Measurements from ENCODE around the gene SPEF2.

DNA sequence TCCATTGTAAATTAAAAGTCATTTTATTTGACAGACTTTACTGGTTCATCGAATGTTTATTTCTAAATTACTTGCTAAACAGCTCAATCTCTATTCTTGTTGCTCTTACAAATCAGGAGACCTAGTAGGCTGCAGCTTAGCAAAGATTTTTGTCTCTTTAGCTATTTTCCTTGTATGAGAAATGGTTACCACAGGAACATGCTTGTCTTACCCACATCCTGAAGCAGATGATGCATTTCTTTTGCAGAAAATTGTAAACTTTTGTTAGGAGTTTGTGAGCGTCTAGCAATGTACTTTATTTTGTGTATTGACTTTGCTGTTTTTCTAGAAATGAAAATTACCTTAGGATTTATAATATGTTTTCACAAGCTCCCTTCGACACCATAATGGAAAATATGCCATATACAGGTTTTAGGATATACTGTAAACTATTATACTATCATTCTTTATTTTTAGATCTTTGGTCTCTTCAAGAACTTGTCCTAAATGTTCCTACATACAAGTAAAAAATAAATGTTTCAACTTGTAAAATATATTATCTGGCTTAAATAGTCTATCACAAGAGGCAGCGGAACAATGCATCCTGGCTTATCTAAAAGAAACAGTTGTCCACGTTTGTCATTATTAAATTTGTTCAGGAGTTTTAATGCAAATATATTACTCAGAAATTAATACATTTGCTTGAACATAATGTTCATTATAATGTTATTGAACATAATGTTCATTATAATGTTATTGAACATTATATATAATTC is 54.1 kb downstream of the SPEF2 start:
- TF ChIP-seq STAT6 (CRISPR knock-in tag; conservative IDR thresholded peaks at IDR 0.05; ENCODE audit: low read depth), result no peak
- TF ChIP-seq, protein P1, sequence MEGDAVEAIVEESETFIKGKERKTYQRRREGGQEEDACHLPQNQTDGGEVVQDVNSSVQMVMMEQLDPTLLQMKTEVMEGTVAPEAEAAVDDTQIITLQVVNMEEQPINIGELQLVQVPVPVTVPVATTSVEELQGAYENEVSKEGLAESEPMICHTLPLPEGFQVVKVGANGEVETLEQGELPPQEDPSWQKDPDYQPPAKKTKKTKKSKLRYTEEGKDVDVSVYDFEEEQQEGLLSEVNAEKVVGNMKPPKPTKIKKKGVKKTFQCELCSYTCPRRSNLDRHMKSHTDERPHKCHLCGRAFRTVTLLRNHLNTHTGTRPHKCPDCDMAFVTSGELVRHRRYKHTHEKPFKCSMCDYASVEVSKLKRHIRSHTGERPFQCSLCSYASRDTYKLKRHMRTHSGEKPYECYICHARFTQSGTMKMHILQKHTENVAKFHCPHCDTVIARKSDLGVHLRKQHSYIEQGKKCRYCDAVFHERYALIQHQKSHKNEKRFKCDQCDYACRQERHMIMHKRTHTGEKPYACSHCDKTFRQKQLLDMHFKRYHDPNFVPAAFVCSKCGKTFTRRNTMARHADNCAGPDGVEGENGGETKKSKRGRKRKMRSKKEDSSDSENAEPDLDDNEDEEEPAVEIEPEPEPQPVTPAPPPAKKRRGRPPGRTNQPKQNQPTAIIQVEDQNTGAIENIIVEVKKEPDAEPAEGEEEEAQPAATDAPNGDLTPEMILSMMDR (IDR thresholded peaks at IDR 0.05), result no peak
- no peak for TF ChIP-seq NR2C2 (CRISPR knock-in tag; IDR thresholded peaks at IDR 0.05)
- TF ChIP-seq, protein P2, sequence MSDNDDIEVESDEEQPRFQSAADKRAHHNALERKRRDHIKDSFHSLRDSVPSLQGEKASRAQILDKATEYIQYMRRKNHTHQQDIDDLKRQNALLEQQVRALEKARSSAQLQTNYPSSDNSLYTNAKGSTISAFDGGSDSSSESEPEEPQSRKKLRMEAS (CRISPR knock-in tag; IDR thresholded peaks at IDR 0.05), result no peak
- no peak for TF ChIP-seq CREB1 (CRISPR knock-in tag; IDR thresholded peaks at IDR 0.05)
- no peak for TF ChIP-seq RELA (CRISPR knock-in tag; IDR thresholded peaks at IDR 0.05; ENCODE audit: borderline replicate concordance)
- TF ChIP-seq TCF7 (CRISPR knock-in tag; IDR thresholded peaks at IDR 0.05; ENCODE audit: low read depth), result no peak
- TF ChIP-seq PREB (CRISPR knock-in tag; IDR thresholded peaks at IDR 0.05; ENCODE audit: borderline replicate concordance), result no peak
- TF ChIP-seq KAT7 (CRISPR knock-in tag; IDR thresholded peaks at IDR 0.05; ENCODE audit: borderline replicate concordance), result no peak
